ENCODE measurements around the gene TEX22.

TEX22 gene

GRCh38 chr14:105453847-105454246 is 55.5 kb downstream of the TEX22 start:
- Histone ChIP-seq H3K4me3 (ENCODE audit: low read length in 2 of 2) (no peak overlapping the region), H3K27me3 (ENCODE audit: control insufficient read depth in 3 of 3, insufficient read depth in 3 of 3, low read depth in 1 of 3, low read length in 3 of 3) (no peaks in the 10 kb centered on the region), H3K27ac (replicated peaks; ENCODE audit: low read length) (no peak overlapping the region), H3K18ac (ENCODE audit: low read length) (no peak overlapping the region), H3K4ac (ENCODE audit: low read length) (no peak overlapping the region), H2BK5ac (ENCODE audit: low read length) (no peak overlapping the region), H2BK15ac (ENCODE audit: low read length) (no peak overlapping the region), H3K4me1 (ENCODE audit: control insufficient read depth in 2 of 2, insufficient read depth in 1 of 2, low read depth in 1 of 2, low read length in 2 of 2) (no peaks in the 10 kb centered on the region), H2BK12ac (ENCODE audit: low read length) (no peak overlapping the region), H3K14ac (ENCODE audit: low read length) (no peak overlapping the region), H2BK120ac (ENCODE audit: low read depth, low read length) (no peak overlapping the region), H3K36me3 (replicated peaks in 1 of 2; ENCODE audit: control insufficient read depth in 2 of 2, insufficient read depth in 2 of 2, low read length in 2 of 2) (peaks cover 62 to 87% of the 10 kb centered on the region in 2 donors), H2AK5ac (ENCODE audit: low read depth, low read length) (no peak overlapping the region), H3K9me3 (replicated peaks in 1 of 2; ENCODE audit: control insufficient read depth in 2 of 2, insufficient read depth in 1 of 2, low read depth in 1 of 2, low read length in 2 of 2) (peaks cover 0 to 2% of the 10 kb centered on the region in 2 donors), H4K91ac (ENCODE audit: low read depth, low read length, poor library complexity) (no peak overlapping the region), H2AFZ (ENCODE audit: low read length) (no peak overlapping the region), H3K9ac (ENCODE audit: low read depth, low read length, poor library complexity) (no peak overlapping the region), H3K4me2 (ENCODE audit: insufficient read depth, low read length, poor library complexity, severe bottlenecking) (no peak overlapping the region), H3K79me1 (ENCODE audit: low read depth, low read length) (peaks cover 32% of the 10 kb centered on the region), H4K8ac (ENCODE audit: low read depth, low read length) (no peak overlapping the region), H3K23ac (ENCODE audit: low read depth, low read length, poor library complexity) (no peak overlapping the region)
- no CpG with 5 or more reads among the region's 14 CpGs for WGBS, 2 donors (ENCODE audit: extremely low coverage in 2 of 2, insufficient read length in 2 of 2, insufficient replicate concordance in 1 of 2)
- DNase-seq (ENCODE audit: low spot score), result no peak

GRCh38 chr14:105455086-105455640 is 56.8 kb downstream of the TEX22 start:
- Histone ChIP-seq H2BK5ac (ENCODE audit: low read length) (no peak overlapping the region), H4K8ac (ENCODE audit: low read depth, low read length) (no peak overlapping the region)

GRCh38 chr14:105455766-105456660 is 57.7 kb downstream of the TEX22 start:
- H3K14ac ChIP-seq (ENCODE audit: low read length), result peak overlapping the region; percentile 56
- H3K18ac ChIP-seq (ENCODE audit: low read length), result no peak overlapping the region
- no peak overlapping the region for H4K91ac ChIP-seq (ENCODE audit: low read depth, low read length, poor library complexity)
- no peak overlapping the region for H2BK15ac ChIP-seq (ENCODE audit: low read length)
- no peak overlapping the region for H2AFZ ChIP-seq (ENCODE audit: low read length)
- no peak overlapping the region for H3K27ac ChIP-seq (replicated peaks; ENCODE audit: low read length)
- no peaks in the 10 kb centered on the region for H3K27me3 ChIP-seq (ENCODE audit: control insufficient read depth in 3 of 3, insufficient read depth in 3 of 3, low read depth in 1 of 3, low read length in 3 of 3)
- no peak overlapping the region for H3K4me3 ChIP-seq (ENCODE audit: low read length in 2 of 2)
- no peak overlapping the region for H2AK5ac ChIP-seq (ENCODE audit: low read depth, low read length)
- H2BK5ac ChIP-seq (ENCODE audit: low read length), result no peak overlapping the region
- H3K4ac ChIP-seq (ENCODE audit: low read length), result no peak overlapping the region
- H3K79me1 ChIP-seq (ENCODE audit: low read depth, low read length), result peaks cover 22% of the 10 kb centered on the region
- H3K9me3 ChIP-seq (replicated peaks in 1 of 2; ENCODE audit: control insufficient read depth in 2 of 2, insufficient read depth in 1 of 2, low read depth in 1 of 2, low read length in 2 of 2), result peaks cover 0 to 2% of the 10 kb centered on the region in 2 donors
- peaks cover 55 to 81% of the 10 kb centered on the region in 2 donors for H3K36me3 ChIP-seq (replicated peaks in 1 of 2; ENCODE audit: control insufficient read depth in 2 of 2, insufficient read depth in 2 of 2, low read length in 2 of 2)
- peak overlapping the region; percentile 65 for H3K23ac ChIP-seq (ENCODE audit: low read depth, low read length, poor library complexity)
- no peak overlapping the region for H3K4me2 ChIP-seq (ENCODE audit: insufficient read depth, low read length, poor library complexity, severe bottlenecking)
- no CpG with 5 or more reads among the region's 22 CpGs for WGBS, 2 donors (ENCODE audit: extremely low coverage in 2 of 2, insufficient read length in 2 of 2, insufficient replicate concordance in 1 of 2)
- no peak for DNase-seq (ENCODE audit: low spot score)
- no peak overlapping the region for H2BK12ac ChIP-seq (ENCODE audit: low read length)
- peak overlapping the region; percentile 65 for H4K8ac ChIP-seq (ENCODE audit: low read depth, low read length)
- H3K9ac ChIP-seq (ENCODE audit: low read depth, low read length, poor library complexity), result peak overlapping the region; percentile 44
- H2BK120ac ChIP-seq (ENCODE audit: low read depth, low read length), result no peak overlapping the region
- H3K4me1 ChIP-seq (ENCODE audit: control insufficient read depth in 2 of 2, insufficient read depth in 1 of 2, low read depth in 1 of 2, low read length in 2 of 2), result no peaks in the 10 kb centered on the region

More at GRCh38 chr14:105455086-105455640, 56.8 kb downstream of the TEX22 start:
- Histone ChIP-seq H2AK5ac (ENCODE audit: low read depth, low read length) (no peak overlapping the region), H3K18ac (ENCODE audit: low read length) (no peak overlapping the region), H3K4me3 (ENCODE audit: low read length in 2 of 2) (no peak overlapping the region), H3K36me3 (replicated peaks in 1 of 2; ENCODE audit: control insufficient read depth in 2 of 2, insufficient read depth in 2 of 2, low read length in 2 of 2) (peaks cover 53 to 81% of the 10 kb centered on the region in 2 donors), H3K23ac (ENCODE audit: low read depth, low read length, poor library complexity) (peak overlapping the region; percentile 10), H3K27ac (replicated peaks; ENCODE audit: low read length) (no peak overlapping the region), H3K4me1 (ENCODE audit: control insufficient read depth in 2 of 2, insufficient read depth in 1 of 2, low read depth in 1 of 2, low read length in 2 of 2) (no peaks in the 10 kb centered on the region), H2BK120ac (ENCODE audit: low read depth, low read length) (no peak overlapping the region), H3K27me3 (ENCODE audit: control insufficient read depth in 3 of 3, insufficient read depth in 3 of 3, low read depth in 1 of 3, low read length in 3 of 3) (no peaks in the 10 kb centered on the region), H3K9ac (ENCODE audit: low read depth, low read length, poor library complexity) (no peak overlapping the region), H3K4me2 (ENCODE audit: insufficient read depth, low read length, poor library complexity, severe bottlenecking) (no peak overlapping the region), H2AFZ (ENCODE audit: low read length) (no peak overlapping the region), H3K14ac (ENCODE audit: low read length) (no peak overlapping the region), H3K9me3 (replicated peaks in 1 of 2; ENCODE audit: control insufficient read depth in 2 of 2, insufficient read depth in 1 of 2, low read depth in 1 of 2, low read length in 2 of 2) (peaks cover 0 to 2% of the 10 kb centered on the region in 2 donors), H2BK12ac (ENCODE audit: low read length) (no peak overlapping the region), H4K91ac (ENCODE audit: low read depth, low read length, poor library complexity) (no peak overlapping the region), H3K4ac (ENCODE audit: low read length) (no peak overlapping the region), H3K79me1 (ENCODE audit: low read depth, low read length) (peaks cover 24% of the 10 kb centered on the region), H2BK15ac (ENCODE audit: low read length) (no peak overlapping the region)
- no peak for DNase-seq (ENCODE audit: low spot score)
- no CpG with 5 or more reads among the region's 22 CpGs for WGBS, 2 donors (ENCODE audit: extremely low coverage in 2 of 2, insufficient read length in 2 of 2, insufficient replicate concordance in 1 of 2)
